ENCODE data around the gene IFRD2. TPM values are rescaled to one million over a fixed set of nuclear protein-coding genes. Genes with fewer than 3 reads are reported as not detected.

The IFRD2 gene
- polyA plus RNA-seq, 1 experiment, result 19.3 TPM

DNA sequence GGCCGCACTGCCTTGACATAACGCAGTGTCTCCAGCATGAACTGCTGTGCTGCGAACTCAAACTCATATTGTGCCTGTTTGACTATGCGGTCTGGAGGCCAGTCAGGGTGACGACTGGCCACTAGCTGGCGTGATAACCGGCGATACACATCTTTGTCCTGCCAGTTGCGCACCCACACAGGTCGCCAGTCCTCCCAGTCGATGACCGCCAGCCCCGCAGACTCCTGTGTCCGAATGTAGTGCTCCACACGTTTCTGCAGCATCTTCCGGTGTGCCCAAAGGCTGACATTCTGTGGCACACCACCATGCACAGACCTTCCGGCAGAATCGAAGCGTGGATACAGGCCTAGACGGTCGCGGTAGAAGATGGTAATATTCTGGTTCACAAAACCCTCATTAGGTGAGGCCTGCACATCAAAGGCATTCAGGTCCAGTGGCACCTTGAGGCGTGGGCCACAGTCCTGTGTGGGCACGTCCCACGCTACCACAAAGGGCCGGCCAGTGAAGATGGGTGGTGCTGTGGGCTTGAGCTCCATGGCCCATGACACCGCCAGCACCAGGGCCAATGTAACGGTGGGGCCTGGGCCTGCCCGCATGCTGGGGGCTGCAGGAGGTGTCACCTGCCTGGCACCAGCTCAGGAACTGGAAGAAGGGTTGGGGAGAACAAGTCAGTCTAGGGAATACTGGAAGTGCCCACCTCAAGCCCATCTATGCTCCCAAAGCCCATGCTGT is 27.8 kb upstream of the IFRD2 start:
- ChIA-PET CTCF (interaction anchor here (1.0 to 1.1 kb wide), 2 partner anchors 60 to 222 kb away, joined by 3 read pairs; no protein-coding TSS in a partner anchor), POLR2A (interaction anchor here (1.0 kb wide), 1 partner anchor 21 kb away, joined by 3 read pairs; the partner anchor contains the start of genes HYAL3 and NAA80)
- DNase-seq (ENCODE audit: low read depth, low spot score), result no peak
- Histone ChIP-seq H3K27ac (ENCODE audit: low read depth, low read length) (peak overlapping the region; percentile 40), H3K9me3 (ENCODE audit: control insufficient read depth, insufficient read depth, low read length) (no peaks in the 10 kb centered on the region; the same call in 1 of the 2 replicates), H3K4me3 (ENCODE audit: low read depth, low read length) (peak overlapping the region; percentile 83), H3K27me3 (ENCODE audit: control insufficient read depth, insufficient read depth, low read length) (no peaks in the 10 kb centered on the region)
- TF ChIP-seq, protein P1, sequence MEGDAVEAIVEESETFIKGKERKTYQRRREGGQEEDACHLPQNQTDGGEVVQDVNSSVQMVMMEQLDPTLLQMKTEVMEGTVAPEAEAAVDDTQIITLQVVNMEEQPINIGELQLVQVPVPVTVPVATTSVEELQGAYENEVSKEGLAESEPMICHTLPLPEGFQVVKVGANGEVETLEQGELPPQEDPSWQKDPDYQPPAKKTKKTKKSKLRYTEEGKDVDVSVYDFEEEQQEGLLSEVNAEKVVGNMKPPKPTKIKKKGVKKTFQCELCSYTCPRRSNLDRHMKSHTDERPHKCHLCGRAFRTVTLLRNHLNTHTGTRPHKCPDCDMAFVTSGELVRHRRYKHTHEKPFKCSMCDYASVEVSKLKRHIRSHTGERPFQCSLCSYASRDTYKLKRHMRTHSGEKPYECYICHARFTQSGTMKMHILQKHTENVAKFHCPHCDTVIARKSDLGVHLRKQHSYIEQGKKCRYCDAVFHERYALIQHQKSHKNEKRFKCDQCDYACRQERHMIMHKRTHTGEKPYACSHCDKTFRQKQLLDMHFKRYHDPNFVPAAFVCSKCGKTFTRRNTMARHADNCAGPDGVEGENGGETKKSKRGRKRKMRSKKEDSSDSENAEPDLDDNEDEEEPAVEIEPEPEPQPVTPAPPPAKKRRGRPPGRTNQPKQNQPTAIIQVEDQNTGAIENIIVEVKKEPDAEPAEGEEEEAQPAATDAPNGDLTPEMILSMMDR (IDR thresholded peaks at IDR 0.05; ENCODE audit: low read depth, low read length), result no peak

DNA sequence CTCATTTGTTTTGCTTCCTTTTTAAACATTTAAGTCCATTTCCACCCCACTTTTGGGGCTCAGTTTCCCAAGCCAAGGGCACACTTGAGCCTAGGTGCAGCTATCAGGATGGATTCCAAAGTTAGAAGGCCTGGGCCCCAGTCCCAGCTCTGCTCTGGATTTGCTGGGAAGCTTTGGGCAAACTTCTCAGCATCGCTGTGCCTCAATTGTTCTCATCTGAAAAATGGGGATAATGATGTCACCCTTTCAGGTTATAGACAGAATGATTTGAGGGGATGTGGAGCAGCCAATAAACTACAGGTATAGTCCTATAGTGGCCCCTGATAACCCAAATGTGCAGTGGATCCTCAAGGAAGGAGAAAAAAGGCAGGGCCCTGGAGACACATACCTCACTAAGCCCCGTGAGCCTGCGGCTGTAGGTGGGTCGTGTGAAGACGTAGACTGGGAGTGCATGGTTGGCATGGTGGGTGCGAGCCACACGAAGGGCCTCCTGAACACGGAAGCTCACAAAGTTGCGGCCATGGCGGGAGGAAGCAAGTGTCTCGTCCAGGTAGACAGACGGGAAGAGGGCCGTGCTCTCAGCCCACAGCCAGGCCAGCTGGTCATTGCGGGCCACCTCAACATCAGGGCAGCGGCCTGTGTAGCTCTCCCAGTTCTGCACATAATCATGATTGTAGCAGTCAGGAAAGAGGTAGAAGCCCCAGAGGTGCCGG is 27.1 kb upstream of the IFRD2 start:
- H3K27ac ChIP-seq (ENCODE audit: low read depth, low read length), result no peak overlapping the region
- no peak overlapping the region for H3K4me3 ChIP-seq (ENCODE audit: low read depth, low read length)
- ChIA-PET CTCF (no interaction called here), POLR2A (no interaction called here)
- TF ChIP-seq, protein P1 (IDR thresholded peaks at IDR 0.05; ENCODE audit: low read depth, low read length), result no peak
- no peaks in the 10 kb centered on the region; the same call in 1 of the 2 replicates for H3K9me3 ChIP-seq (ENCODE audit: control insufficient read depth, insufficient read depth, low read length)
- DNase-seq (ENCODE audit: low read depth, low spot score), result no peak
- H3K27me3 ChIP-seq (ENCODE audit: control insufficient read depth, insufficient read depth, low read length), result no peaks in the 10 kb centered on the region

- TF ChIP-seq, protein P1 (IDR thresholded peaks at IDR 0.05; ENCODE audit: low read depth, low read length), result no peak
- Histone ChIP-seq H3K9me3 (ENCODE audit: control insufficient read depth, insufficient read depth, low read length) (no peaks in the 10 kb centered on the region; the same call in 1 of the 2 replicates), H3K4me3 (ENCODE audit: low read depth, low read length) (no peak overlapping the region), H3K27ac (ENCODE audit: low read depth, low read length) (no peak overlapping the region), H3K27me3 (ENCODE audit: control insufficient read depth, insufficient read depth, low read length) (no peaks in the 10 kb centered on the region)
- CTCF ChIA-PET, result no interaction called here
- no peak for DNase-seq (ENCODE audit: low read depth, low spot score)
- POLR2A ChIA-PET, result no interaction called here
Measured at GRCh38 chr3:50318615-50319014, 26.4 kb upstream of the IFRD2 start.

DNA sequence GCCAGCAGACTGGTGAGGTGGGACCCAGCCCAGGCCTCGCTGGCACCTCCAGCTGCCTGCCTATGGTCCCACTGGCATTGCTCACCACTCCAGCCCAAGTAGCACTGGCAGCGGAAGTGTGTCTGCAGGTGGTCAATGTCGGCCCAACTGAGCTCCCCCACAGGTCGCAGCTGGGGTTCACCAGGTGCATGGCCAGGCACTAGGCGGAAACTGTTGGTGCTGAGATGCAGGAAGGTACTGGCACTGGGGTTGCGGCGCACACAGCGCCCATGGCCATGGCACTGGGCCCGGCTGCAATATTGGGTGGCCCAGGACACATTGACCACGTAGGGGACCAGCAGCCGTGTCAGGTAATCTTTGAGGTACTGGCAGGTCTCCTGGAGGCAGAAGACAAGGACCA is 25.9 kb upstream of the IFRD2 start:
- Histone ChIP-seq H3K4me3 (ENCODE audit: low read depth, low read length) (no peak overlapping the region), H3K27me3 (ENCODE audit: control insufficient read depth, insufficient read depth, low read length) (no peaks in the 10 kb centered on the region), H3K27ac (ENCODE audit: low read depth, low read length) (no peak overlapping the region), H3K9me3 (ENCODE audit: control insufficient read depth, insufficient read depth, low read length) (no peaks in the 10 kb centered on the region; the same call in 1 of the 2 replicates)
- TF ChIP-seq, protein P1 (IDR thresholded peaks at IDR 0.05; ENCODE audit: low read depth, low read length), result no peak
- ChIA-PET POLR2A (no interaction called here), CTCF (no interaction called here)
- DNase-seq (ENCODE audit: low read depth, low spot score), result no peak

DNA sequence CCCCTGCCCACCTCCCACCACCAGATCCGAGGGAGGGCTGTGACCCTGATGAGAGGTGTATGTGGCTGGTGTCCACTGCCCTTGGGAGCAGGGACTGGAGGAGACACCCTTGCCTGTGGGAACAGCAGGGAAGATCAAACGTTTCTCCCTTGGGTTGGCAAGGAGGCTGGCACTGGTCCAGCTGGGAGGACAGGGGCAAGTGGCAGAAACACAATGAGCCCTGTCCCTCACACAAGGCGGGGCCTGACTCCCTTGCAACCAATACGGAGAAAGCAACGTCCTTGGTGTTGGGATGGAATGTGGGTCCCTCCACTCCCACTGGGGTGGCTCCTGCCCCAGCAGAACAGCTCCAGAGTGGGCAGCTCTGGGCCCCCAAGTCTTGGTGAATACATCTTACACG is 25.1 kb upstream of the IFRD2 start:
- H3K27me3 ChIP-seq (ENCODE audit: control insufficient read depth, insufficient read depth, low read length), result no peaks in the 10 kb centered on the region
- DNase-seq (ENCODE audit: low read depth, low spot score), result no peak
- ChIA-PET CTCF (no interaction called here), POLR2A (no interaction called here)
- TF ChIP-seq, protein P1 (IDR thresholded peaks at IDR 0.05; ENCODE audit: low read depth, low read length), result no peak
- no peak overlapping the region for H3K4me3 ChIP-seq (ENCODE audit: low read depth, low read length)
- no peaks in the 10 kb centered on the region; the same call in 1 of the 2 replicates for H3K9me3 ChIP-seq (ENCODE audit: control insufficient read depth, insufficient read depth, low read length)
- H3K27ac ChIP-seq (ENCODE audit: low read depth, low read length), result no peak overlapping the region
